Measurements from ENCODE around the gene NBEAL1.
"Not testable (repeated sequence)": the region's sequence is repeated elsewhere in the genome, so short reads cannot be mapped to it uniquely, and the experiment has no call there.

The NBEAL1 gene

DNA sequence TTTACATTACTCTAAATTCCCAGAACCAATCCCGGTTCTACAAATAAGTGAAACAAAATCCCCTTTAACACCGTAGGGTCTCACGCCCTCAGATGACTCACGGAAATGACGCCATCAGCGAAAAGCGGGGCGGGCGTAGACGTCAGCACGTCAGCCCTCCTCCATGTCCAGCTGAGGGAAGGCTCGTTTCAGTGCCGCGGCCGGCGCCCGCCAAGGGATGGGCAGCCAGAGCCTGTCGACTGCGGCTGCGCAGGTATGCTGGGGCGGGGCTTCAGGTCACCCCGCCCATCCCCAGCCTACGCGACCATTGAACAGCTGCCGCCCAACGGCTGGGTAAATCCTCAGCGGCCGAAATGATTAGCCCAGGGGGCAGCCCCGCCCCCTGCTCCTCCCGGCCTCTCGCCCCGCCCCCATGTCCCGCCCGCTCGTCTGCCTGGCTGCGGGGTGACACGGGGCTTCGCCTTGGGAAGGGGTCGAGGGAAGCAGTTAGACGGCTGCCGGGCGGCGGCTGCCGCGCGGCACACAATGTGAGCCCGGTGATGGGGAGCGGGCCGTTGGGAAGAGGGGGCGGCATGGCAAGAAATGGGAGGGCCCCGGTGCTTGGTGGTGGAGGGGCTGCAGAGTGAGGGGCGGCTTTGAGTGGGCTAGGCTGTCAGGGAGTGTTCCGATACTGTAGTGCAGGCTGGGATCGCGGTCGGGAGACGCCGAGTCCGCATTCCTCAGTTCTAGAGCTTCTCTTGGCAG is at the start of gene NBEAL1:
NBEAL1 (plus strand) TSS at position 420 of the 744 bp plus-strand sequence. CDS start 1,510 bp downstream, outside the sequence.
- peak; percentile 95 for DNase-seq

DNA sequence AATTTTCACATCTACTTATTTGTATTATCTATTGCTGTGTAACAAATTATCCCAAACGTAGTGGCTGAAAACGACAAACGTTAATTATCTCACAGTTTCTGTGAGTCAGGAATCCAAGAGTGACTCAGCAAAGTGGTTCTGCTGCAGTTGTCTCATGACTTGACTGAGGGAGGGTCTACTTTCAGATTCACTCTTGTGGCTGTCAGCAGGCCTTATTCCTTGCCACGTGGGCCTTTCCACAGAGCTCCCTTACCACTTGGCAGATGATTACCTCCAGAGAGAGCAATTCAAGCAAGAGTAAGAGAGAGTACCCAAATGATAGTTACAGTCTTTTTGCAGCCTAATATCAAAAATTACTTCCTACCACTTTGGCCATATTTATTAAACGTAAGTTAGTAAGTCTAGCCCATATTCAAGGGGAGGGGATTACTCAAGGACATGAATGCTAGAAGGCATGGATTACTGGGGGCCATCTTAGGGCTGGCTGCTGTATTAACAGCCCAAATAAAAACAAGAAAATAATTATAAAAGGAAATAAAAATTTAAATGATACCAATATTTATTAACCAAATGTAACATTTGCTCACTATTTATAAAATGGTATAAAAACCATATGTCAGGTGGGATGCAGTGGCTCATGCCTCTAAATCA is 48.7 kb upstream of the NBEAL1 start:
- DNase-seq, result no peak

DNA sequence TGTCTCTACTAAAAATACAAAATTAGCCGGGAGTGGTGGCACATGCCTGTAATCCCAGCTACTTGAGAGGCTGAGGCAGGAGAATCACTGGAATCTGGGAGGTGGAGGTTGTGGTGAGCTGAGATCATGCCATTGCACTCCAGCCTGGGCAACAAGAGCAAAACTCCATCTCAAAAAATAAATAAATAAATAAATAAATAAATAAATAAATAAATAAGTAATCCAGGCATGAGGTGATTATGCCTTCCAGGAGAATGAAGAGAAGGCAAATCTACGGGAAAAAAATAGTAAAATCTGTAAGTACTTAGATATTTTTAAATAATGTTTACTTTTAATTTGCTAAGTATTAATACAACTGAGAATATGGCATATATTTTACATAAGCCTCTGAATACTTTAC is 45.3 kb upstream of the NBEAL1 start:
- not testable (repeated sequence) for DNase-seq

DNA sequence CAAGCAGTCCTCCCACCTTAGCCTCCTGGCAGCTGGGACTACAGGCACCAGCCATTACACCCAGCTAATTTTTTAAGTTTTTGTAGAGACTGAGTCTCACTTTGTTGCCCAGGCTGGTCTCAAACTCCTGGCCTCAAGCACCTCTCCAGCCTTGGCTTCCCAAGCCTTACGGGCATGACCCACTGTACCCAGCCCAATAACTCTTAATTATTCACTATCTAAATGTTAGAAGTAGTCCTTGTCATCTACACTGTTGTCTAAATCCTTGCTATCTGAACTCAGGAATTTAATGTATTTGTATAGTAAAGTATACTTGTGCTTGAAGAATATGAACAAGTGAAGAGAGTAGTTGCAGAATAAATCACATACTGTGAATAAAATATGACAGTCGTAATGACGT is 37.9 kb upstream of the NBEAL1 start:
- DNase-seq, result no peak

DNA sequence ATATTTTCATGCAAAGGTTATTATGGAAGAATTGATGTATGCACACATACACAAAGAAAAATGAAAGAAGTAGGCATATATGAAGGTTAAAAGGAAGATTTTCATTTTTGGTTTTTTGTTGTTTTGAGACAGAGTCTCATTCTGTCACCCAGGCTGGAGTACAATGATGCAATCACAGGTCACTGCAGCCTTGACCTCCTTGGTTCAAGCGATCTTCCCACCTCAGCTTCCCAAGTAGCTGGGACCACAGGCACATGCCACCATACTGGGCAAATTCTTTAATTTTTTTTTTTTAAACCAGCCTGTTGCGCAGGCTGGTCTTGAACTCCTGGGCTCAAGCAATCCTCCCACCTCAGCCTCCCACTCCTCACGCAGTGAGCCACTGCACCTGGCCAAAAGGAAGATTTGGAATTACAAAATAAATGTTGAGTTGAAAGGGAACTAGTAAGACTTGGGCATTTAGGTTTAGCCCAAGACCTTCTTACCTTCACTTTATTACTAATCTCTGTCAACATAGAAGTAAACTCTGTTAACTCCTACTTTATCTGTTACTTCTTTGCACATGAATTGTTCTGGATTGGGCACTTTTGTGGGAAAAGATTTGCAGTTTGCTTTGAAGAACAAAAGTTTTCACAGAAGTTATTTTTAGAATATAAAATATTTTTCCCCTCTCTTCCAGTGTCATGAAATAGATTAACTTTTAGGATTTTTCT is 31.7 kb upstream of the NBEAL1 start:
- DNase-seq, result no peak

DNA sequence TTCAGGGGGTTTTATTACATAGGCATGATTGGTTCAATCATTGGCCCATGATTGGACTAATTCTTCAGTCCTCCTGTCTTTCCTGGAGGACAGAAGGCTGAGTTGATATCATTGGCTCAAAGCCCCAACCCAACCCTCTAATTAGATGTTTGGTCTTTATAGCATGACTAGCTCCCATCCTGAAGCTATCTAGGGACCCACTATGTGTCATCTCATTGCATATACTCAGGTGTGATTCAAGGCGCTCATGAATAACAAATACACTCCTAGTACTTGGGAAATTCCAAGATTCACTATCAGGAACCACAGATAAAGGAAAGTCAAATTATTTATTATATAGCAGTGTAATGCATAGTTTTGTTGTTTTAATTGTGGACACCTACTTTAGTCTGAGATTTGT is 24.9 kb upstream of the NBEAL1 start:
- DNase-seq, result no peak

DNA sequence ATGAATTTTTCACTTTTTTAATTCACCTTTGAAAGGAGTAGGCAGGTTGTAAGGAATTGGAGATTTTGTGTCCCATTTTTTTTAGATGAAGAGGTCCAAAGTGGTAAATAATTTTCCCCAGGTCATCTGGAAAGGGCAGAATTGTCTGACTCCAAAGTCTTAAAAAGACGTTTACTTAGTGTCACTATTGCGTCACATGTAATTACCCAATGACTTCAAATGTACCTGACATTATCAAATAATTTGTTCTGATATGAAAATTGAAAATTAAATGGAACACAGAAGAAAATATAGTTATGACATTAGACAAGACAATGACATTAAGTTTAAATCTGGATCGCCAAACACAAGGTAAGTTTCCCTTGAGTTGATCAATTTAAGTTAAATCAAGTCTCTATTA is 24.2 kb upstream of the NBEAL1 start:
- no peak for DNase-seq

DNA sequence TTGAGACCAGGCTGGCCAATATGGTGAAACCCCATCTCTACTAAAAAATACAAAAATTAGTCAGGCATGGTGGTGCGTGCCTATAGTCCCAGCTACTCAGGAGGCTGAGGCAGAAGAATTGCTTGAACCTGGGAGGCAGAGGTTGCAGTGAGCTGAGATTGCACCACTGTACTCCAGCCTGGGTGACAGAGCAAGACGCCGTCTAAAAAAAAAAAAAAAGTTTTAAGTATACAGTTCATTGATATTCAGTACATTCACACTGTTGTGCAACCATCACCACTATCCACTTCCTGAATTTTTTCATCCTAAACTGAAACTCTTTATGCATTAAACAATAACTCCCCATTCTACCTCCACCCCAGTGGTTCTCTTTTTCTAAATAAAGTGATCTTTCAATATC is 17.6 kb upstream of the NBEAL1 start:
- DNase-seq, result not testable (repeated sequence)

DNA sequence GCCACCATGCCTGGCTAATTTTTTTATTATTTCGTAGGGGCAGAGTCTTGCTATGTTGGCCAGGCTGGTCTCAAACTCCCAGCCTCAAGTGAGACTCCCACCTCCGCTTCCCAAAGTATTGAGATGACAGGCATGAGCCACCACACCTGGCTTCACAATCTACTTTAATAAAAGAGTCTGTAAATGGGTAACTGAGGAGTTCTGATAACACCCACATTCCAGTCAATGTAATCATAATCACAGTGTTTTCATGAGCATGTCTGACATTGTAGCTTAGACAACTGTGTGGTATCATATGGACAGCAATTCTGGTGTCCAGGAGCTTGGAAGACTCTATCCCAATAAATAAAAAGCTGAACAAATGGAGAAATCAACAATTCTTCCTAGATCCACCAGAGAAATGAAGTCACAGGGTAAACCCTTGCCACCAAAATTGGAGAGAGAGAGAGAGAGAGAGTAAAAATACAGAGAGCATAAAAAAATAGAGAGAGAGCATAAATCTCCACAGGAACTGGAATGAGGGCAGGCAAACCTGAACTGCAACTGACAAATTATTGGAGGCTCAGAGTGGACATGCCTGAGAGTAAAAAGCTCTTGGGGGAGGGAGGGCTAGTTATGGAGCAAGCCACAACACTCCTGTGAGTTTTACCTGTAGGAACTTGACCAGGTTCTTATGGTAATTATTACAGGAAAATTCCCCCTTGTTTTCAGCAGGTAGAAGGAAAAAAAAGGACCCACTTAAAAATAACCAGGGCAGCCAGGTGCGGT is 12.4 kb upstream of the NBEAL1 start:
- DNase-seq, result no peak

DNA sequence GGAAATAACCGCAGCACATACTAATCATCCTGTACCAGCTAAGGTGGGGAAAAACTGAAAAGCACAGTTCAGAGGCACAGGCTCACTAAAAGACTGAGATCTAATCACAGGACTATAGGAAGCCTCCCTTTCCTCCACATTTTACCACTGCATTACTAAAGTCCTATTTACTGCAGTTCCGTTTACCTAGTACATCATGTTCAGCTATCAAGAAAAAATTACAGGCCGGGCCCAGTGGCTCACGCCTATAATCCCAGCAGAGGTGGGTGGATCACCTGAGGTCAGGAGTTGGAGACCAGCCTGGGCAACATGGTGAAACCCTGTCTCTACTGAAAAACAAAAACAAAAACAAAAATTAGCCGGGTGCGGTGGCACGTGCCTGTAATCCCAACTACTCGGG is 11.0 kb upstream of the NBEAL1 start:
- no peak for DNase-seq

DNA sequence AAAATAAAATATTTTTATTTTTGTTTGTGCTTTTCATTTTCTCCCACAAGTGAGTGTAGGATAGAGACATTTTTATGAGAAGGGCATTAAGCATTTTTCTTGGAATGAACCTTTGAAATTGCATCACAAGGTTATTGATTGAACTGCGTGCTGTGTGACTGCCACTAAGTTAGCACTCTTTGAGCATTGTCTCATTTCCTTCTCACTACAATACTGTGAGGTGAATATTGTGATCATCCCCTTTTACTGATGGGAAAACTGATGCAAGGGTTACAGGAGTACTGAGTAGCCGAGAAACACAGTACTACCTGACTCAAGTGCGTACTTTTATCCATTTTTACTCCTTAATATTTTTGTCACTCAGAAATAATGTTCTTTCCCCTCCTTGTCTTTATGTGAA is 2.0 kb downstream of the NBEAL1 start:
- DNase-seq, result no peak

DNA sequence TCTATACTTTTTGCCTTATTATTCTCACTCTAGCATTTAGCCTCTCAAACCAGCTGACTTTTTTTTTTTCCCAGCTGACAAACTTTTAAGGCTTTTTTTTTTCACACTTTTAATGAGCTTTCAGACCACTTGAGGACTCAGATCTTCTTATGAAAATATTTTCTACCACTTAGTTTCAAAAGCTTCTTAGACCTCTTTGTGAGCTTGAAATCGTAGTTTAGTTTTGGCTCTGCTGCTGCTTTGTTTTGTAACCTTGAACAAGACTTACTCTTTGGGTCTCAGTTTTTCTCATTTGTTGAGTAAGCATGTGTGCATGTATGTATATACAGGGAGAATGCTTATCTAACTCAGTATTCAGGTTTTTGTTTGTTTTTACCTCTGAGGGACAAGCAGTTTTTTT is 3.5 kb downstream of the NBEAL1 start:
- DNase-seq, result no peak

DNA sequence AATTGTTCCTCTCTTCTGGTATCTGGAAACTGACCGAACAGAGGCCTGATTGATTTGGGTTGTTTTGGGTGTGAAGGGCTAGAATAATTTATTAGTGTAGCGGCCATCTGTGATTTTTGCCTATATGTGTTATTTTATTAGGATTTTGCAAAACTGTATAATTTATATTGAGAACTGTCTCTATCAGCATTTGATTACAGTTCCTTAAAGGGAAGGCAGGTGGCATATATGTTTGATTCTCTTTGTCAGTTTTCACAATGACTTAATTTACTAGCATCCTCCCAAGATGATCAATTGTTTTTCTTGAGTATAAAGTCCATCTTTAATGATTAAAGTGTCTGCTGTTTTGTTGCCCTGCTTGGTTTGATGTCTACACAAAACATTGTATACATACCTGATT is 4.5 kb downstream of the NBEAL1 start:
- DNase-seq, result no peak

DNA sequence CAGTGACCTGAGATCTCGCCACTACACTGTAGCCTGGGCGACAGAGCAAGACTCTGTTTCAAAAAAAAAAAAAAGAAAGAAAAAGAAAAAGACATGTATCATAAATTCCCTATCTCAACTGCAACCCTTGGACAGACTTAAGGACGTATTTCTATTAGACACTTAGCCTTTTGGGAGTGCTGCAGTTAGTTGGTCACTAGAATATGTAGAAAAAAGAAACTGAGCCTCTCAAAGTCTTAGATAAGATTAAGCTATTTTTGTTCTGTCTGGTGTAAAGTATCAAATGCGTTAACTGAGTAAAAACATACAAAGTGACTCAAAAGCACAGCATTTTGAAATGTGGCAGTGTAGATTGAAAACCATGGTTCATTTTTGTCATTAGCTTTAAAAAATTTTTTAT is 7.3 kb downstream of the NBEAL1 start:
- no peak for DNase-seq

DNA sequence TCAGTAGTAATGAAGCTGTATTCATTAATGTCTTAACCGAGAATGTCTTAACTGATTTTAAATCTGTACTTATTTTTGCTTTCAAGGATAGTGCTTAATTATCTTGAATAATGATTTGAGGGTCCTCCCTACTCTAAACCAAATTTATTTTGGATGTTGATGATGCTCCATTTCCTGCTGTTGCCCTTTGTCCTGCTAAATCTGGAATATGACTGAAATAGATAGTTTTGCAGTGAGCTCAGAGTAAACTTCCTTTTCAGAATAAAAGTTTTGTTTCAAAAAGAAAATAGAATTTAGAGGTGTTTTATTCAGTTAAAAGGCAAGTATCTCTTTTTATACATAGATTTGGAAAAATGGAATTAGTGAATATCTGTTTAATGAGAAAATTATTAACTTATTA is 8.1 kb downstream of the NBEAL1 start:
- no peak for DNase-seq

DNA sequence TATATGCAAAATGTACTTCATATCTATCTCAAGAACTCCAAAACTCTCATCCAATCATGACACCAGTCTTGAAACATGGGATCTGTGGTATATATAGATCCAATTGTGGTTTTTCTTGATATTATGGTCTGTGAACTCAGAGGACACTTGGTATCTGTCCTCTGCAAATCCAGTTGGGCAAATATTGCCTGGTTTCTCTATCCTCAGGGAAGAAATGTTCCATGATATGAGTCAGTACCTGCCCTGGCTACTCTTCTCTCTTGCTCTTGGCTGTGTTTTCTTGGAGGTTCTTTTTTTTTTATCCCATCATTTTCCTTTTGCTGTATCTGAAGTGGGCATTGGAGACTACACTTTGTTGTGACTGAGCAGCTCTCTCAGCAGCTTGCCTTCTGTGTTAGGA is 10.9 kb downstream of the NBEAL1 start:
- no peak for DNase-seq

DNA sequence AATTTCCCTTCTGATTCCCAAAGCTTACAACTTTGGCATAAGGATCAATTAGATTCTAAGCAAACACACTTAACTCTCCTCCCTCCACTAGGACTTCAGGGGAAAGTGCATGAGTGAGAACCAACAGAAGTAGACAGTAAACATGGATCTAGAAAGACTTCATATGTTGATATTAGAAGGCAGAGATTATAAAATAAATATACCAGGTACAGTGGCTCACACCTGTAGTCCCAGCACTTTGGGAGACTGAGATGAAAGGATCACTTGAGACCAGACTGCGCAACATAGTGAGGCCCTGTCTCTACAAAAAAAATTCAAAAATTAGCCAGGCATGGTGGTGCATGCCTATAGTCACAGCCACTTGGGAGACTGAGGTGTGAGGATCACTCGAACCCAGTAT is 15.9 kb downstream of the NBEAL1 start:
- DNase-seq, result no peak

DNA sequence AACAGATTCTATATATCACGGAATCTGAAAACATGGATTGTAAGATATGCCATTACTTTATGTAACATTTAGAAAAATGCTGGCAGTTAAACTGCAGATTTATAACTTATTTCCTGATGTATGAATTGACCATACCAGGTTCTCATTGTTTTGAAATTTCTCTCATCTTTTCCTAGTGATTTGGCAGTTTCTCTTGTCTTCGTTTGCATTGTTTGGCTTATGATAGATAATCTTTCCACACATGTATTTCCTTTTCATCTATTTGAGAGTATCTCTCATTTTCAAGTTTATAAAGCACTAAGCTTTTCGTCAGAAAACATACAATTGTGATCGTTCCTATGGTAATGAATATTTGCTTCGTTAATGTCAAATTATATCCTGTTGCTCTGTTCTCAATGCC is 16.3 kb downstream of the NBEAL1 start:
- DNase-seq, result no peak

DNA sequence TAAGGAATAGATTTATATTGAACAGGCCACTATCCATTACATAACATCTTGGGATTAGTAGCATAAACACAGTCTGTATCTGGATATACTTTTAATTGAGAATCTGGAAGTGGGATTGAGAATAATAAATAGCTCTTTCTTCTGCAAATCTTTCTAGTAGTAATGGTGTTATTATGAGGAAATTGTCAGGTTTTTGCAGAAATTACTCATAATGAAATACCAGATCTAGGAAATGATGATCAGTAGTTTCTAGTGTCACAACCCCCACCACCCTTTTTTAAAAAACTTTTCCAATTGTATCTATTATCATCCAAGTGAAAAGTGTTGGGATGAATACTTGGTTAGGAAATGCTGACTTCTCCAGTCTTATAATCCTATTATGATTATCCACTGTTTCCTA is 18.7 kb downstream of the NBEAL1 start:
- no peak for DNase-seq

DNA sequence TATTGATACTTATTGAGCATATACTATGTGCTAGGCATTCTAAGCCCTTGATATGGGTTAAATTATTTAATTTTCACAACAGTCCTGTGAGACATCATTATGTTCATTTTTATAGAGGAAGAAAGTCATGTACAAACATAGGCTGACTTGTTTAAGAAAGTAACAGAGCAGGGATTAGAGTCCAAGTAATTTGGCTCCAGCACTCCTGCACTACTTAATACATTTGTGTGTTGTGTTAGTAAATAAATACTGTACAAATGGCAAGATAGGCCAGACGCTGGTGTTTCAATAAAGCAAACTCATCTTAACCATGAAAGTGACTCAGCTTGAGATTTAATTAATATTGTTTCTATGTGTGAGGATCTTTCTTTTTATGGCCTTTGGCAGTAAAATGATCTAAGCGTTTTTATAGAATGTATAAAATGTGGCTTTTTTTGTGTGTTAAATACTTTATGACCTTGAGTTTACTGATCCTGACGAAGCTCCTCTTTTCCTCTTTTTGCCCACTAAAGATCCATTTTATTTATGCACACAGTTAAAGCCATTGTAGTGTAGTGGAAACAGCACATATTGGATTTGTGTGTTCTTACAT is 21.3 kb downstream of the NBEAL1 start:
- no peak for DNase-seq

DNA sequence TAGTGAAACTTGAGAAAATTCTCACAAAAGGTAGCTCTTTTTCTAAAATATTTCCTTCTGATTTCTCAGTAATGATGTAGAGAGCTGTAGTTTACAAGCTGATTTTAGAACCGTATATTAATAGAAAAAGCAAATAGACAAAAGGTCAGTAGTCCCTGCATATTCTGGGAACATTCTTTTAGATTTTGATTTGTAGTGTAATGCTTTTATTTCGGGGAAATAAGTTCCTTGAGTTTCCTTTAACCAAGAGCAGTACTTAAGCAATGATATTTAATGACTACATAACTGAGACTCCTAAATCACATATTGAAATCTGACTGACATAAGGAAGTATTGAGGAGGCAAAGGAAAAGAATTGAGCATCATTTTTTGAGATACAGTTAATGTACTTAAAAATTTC is 22.4 kb downstream of the NBEAL1 start:
- DNase-seq, result no peak

DNA sequence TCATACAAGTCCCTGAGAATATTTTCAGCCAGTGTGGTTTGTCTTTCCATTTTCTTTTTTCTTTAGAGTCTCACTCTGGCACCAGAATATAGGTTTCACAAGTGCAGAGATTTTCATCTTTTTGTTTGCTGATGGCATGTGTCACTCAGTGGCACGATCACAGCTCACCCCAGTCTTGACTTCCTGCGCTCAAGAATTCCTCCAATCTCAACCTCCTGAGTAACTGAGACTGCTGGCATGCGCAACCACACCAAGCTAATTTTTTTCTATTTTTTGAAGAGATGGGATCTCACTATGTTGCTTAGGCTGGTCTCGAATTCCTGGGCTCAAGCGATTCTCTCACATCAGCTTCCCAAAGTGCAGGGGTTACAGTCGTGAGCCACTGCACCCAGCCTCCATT is 23.9 kb downstream of the NBEAL1 start:
- DNase-seq, result no peak

DNA sequence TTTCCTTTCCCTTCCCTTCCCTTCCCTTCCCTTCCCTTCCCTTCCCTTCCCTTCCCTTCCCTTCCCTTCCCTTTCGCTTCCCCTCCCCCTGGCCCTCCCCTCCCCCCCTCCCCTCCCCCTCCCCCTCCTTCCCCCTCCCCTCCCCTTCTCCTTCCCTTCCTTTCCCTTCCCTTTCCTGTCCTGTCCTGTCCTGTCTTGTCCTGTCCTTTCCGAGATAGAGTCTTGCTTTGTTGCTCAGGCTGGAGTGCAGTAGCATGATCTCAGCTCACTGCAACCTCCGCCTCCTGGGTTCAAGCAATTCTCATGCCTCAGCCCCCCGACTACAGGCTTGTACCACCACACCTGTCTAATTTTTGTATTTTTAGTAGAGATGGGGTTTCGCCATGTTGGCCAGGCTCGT is 24.5 kb downstream of the NBEAL1 start:
- DNase-seq, result not testable (repeated sequence)

Data from NCI-H1436 (cell line).